ENCODE data around the gene MEGF11. TPM values are rescaled to one million over a fixed set of nuclear protein-coding genes. Genes with fewer than 3 reads are reported as not detected.

Gene MEGF11
- polyA plus RNA-seq, 3 donors = not detected

GRCh38 chr15:65902373-65902772 lies 351.2 kb downstream of the MEGF11 start:
- peak overlapping the region; percentile 23 to 94 (median 85) for H3K27ac Mint-ChIP-seq
- intact Hi-C loops (cut with micrococcal nuclease) = no loop called here

DNA sequence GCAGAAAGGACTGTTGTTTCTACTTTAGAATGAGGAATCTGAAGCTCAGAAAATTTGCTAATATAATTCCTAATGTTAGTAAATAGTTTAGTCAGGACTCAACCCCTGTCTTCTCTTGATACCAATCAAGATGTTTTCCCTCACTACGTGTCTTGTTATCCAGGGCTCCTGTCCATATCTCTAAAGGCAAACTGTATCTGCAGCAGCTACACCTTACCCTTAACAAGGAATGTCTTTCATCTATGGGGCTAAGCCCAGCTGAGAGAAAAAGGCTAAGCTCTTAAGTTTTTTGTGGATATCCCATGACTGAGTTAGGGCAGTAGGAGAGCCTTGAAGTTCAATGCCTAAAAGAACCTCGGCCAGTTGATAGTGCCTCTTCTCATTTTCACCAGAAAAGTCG lies 351.7 kb downstream of the MEGF11 start:
- Mint-ChIP-seq H3K4me3 (no peak overlapping the region), H3K27me3 (ENCODE audit: low read depth in 3 of 3) (no peaks in the 10 kb centered on the region), H3K4me1 (peaks cover 39% of the 10 kb centered on the region), H3K36me3 (peaks cover 45 to 47% of the 10 kb centered on the region in 2 donors), H3K9me3 (no peaks in the 10 kb centered on the region), H3K27ac (peak overlapping the region in 6 of 7 donors; percentile 77 to 94 (median 86))
- Histone ChIP-seq H3K4me1 (ENCODE audit: control insufficient read depth in 1 of 2, insufficient read depth in 2 of 2, low read length in 2 of 2) (peaks cover 35 to 38% of the 10 kb centered on the region in 2 donors), H3K9ac (ENCODE audit: insufficient read depth, low read length, poor library complexity, severe bottlenecking) (no peak overlapping the region), H2AFZ (ENCODE audit: insufficient read depth, low read depth, low read length, poor library complexity, severe bottlenecking) (no peak overlapping the region), H3K27ac (ENCODE audit: low read depth in 1 of 2, low read length in 2 of 2) (peak overlapping the region in 1 of 2 donors; percentile 69), H4K20me1 (ENCODE audit: insufficient read depth, low read length) (no peaks in the 10 kb centered on the region), H3K27me3 (ENCODE audit: control insufficient read depth in 2 of 2, insufficient read depth in 2 of 2, low read length in 2 of 2) (no peaks in the 10 kb centered on the region), H3K4me2 (replicated peaks; ENCODE audit: extremely low read depth, low read length, poor library complexity, severe bottlenecking) (peak overlapping the region; percentile 35), H3K4me3 (replicated peaks in 1 of 3; ENCODE audit: low read depth in 2 of 3, low read length in 3 of 3) (peak overlapping the region in 1 of 3 experiments; percentile 21), H3K36me3 (replicated peaks in 1 of 2; ENCODE audit: control insufficient read depth in 1 of 2, insufficient read depth in 2 of 2, low read length in 2 of 2) (peaks cover 16 to 65% of the 10 kb centered on the region in 2 donors), H3K9me3 (replicated peaks in 1 of 2; ENCODE audit: control insufficient read depth in 1 of 2, insufficient read depth in 1 of 2, low read length in 2 of 2) (no peaks in the 10 kb centered on the region), H3K79me2 (ENCODE audit: insufficient read depth, low read length) (no peaks in the 10 kb centered on the region)
- TF ChIP-seq, protein P1, sequence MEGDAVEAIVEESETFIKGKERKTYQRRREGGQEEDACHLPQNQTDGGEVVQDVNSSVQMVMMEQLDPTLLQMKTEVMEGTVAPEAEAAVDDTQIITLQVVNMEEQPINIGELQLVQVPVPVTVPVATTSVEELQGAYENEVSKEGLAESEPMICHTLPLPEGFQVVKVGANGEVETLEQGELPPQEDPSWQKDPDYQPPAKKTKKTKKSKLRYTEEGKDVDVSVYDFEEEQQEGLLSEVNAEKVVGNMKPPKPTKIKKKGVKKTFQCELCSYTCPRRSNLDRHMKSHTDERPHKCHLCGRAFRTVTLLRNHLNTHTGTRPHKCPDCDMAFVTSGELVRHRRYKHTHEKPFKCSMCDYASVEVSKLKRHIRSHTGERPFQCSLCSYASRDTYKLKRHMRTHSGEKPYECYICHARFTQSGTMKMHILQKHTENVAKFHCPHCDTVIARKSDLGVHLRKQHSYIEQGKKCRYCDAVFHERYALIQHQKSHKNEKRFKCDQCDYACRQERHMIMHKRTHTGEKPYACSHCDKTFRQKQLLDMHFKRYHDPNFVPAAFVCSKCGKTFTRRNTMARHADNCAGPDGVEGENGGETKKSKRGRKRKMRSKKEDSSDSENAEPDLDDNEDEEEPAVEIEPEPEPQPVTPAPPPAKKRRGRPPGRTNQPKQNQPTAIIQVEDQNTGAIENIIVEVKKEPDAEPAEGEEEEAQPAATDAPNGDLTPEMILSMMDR (IDR thresholded peaks at IDR 0.05) = no peak
- no CpG with 5 or more reads among the region's 3 CpGs for WGBS (ENCODE audit: insufficient coverage)
- no peak for DNase-seq
- intact Hi-C loops (cut with micrococcal nuclease) = no loop called here

More at GRCh38 chr15:65902373-65902772, 351.2 kb downstream of the MEGF11 start:
- Histone ChIP-seq H2AFZ (ENCODE audit: insufficient read depth, low read depth, low read length, poor library complexity, severe bottlenecking) (peak overlapping the region; percentile 7), H3K4me2 (replicated peaks; ENCODE audit: extremely low read depth, low read length, poor library complexity, severe bottlenecking) (peak overlapping the region; percentile 44), H3K36me3 (replicated peaks in 1 of 2; ENCODE audit: control insufficient read depth in 1 of 2, insufficient read depth in 2 of 2, low read length in 2 of 2) (peaks cover 11 to 65% of the 10 kb centered on the region in 2 donors), H3K9ac (ENCODE audit: insufficient read depth, low read length, poor library complexity, severe bottlenecking) (no peak overlapping the region), H3K27ac (ENCODE audit: low read depth in 1 of 2, low read length in 2 of 2) (peak overlapping the region in 1 of 2 donors; percentile 69), H4K20me1 (ENCODE audit: insufficient read depth, low read length) (no peaks in the 10 kb centered on the region), H3K4me3 (replicated peaks in 1 of 3; ENCODE audit: low read depth in 2 of 3, low read length in 3 of 3) (peak overlapping the region in 1 of 3 experiments; percentile 21), H3K79me2 (ENCODE audit: insufficient read depth, low read length) (no peaks in the 10 kb centered on the region), H3K4me1 (ENCODE audit: control insufficient read depth in 1 of 2, insufficient read depth in 2 of 2, low read length in 2 of 2) (peaks cover 35 to 38% of the 10 kb centered on the region in 2 donors), H3K9me3 (replicated peaks in 1 of 2; ENCODE audit: control insufficient read depth in 1 of 2, insufficient read depth in 1 of 2, low read length in 2 of 2) (no peaks in the 10 kb centered on the region), H3K27me3 (ENCODE audit: control insufficient read depth in 2 of 2, insufficient read depth in 2 of 2, low read length in 2 of 2) (no peaks in the 10 kb centered on the region)
- H3K27me3 Mint-ChIP-seq (ENCODE audit: low read depth in 3 of 3) = no peaks in the 10 kb centered on the region
- H3K4me3 Mint-ChIP-seq = no peak overlapping the region
- peak; percentile 89 to 99 (median 90) for DNase-seq
- peaks cover 44% of the 10 kb centered on the region in 2 donors for H3K36me3 Mint-ChIP-seq
- H3K4me1 Mint-ChIP-seq = peaks cover 39% of the 10 kb centered on the region
- TF ChIP-seq, protein P1 (IDR thresholded peaks at IDR 0.05) = no peak
- WGBS (ENCODE audit: insufficient coverage) = 0% methylated on average over 1 of the region's 1 CpG
- no peaks in the 10 kb centered on the region for H3K9me3 Mint-ChIP-seq
